Femur (tissue), 1 donor: ENCODE data around the gene DDAH1.

Source experiments
- DNase-seq: peaks from one replicate; pipeline ENCODE4 v3.0.0-alpha.2; 2017

Gene DDAH1

DNA sequence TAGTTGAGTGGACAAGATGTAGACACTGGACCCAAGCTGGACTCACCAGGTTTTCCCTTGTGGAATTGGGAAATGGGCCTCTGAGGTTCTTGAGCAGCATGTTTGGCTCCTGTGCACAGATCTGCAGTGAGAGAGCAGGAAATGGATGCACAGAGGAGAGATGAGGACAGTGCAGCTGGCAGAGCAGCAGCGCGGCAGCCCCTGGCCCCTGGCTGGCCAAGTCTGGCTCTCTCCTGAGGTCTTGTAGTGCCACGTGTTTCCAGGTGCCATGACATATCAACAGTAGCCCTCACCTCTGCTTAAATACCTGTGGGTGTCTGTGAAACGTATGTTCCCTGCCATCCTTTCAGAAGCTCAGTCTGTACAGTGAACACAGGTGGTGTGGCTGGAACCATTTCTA is 169.3 kb downstream of the DDAH1 start:
- no peak for DNase-seq

- DNase-seq = no peak
Observed at GRCh38 chr1:85295006-85295431, 169.9 kb downstream of the DDAH1 start.

DNA sequence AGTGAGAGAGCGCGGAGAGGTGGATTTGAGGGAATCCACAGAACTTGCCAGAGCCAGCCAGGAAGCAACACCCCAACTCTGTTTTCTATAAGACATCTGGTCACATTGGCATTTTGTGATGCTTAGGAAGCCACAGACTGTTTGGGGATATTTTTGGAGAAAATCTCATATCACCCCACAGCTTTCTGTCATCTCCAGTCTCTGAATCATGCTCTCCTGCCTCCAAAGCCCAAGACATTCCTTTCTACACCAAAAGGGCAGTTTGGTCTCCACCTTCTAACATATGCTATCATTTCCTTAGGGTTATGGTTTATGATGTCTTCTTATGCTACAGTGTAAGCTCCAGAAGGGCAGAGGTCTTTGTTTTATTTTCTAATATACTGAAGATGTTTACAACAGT is 174.1 kb downstream of the DDAH1 start:
- no peak for DNase-seq

DNA sequence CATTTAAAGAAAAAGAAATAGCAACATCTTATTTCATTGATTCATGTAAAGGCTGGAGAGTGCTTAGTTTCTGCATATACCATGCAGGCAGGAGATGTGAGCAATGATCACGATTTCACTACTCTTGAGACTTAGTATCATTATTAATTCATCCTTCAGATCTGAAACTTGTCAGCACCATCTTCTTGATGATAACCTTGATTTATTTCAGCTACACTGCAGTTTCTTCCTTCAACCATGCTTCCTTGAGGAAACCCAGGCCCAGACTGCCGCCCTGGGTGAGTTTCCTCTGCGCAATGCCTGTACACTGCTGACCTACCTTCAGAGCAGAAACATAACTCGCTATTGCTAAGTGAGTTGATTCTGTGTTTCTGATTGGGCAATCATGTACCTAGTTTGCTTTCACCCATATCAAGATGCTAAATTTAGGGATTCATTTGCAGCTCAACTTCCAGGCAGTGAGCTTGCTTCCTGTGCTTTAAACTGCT is 175.1 kb downstream of the DDAH1 start:
- DNase-seq = no peak

DNA sequence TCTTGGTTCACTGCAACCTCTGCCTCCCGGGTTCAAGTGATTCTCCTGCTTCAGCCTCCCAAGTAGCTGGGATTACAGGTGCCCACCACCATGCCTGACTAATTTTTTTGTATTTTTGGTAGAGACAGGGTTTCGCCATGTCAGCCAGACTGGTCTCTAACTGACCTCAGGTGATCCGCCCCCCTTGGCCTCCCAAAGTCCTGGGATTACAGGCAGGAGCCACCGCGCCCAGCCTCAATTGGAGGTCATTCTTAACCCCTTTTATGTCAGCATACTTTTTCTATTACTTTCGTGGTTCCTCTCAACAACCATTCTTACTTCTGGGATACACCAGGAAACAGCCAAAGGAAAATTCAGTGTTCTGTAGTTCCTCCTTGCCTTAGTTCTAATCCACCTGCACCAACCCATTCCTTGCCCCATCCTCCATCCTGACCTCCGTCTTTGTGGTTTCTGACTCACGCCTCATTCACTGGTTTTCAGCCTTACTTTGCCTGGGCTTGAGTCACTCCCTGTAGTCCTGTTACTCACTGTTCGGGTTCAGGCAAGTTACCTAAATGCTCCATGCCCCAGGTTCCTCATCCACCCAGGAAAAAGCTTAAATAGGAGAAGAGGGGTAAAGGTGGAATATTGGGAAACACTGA is 175.6 kb downstream of the DDAH1 start:
- DNase-seq = no peak

GRCh38 chr1:85284202-85284601 is 180.8 kb downstream of the DDAH1 start:
- DNase-seq = no peak

- DNase-seq = peak; percentile 48
Observed at GRCh38 chr1:85283475-85284199, 181.3 kb downstream of the DDAH1 start.

- DNase-seq = no peak
Observed at GRCh38 chr1:85282424-85282823, 182.5 kb downstream of the DDAH1 start.

DNA sequence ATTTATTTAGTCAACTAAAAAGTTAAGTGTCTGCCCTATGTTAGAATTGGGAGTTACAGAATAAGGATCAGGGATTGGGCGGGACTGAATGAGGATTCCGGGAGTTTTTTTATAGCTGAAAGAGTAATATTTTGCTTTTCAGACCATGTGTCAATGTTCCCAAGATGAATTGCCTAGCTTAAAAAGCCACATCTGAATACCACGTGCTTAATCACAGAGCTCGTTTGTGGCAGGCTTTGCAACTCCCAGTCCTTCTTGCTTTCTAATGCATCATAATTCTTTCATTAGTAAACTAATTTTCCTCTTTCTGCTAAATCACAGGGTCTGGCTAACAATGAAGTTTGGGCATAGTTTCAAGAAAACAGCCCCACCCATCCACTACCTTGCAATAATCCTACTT is 184.3 kb downstream of the DDAH1 start:
- DNase-seq = no peak

- DNase-seq = no peak
Observed at GRCh38 chr1:85279458-85280080, 185.4 kb downstream of the DDAH1 start.

- no peak for DNase-seq
Observed at GRCh38 chr1:85278853-85279314, 186.1 kb downstream of the DDAH1 start.

DNA sequence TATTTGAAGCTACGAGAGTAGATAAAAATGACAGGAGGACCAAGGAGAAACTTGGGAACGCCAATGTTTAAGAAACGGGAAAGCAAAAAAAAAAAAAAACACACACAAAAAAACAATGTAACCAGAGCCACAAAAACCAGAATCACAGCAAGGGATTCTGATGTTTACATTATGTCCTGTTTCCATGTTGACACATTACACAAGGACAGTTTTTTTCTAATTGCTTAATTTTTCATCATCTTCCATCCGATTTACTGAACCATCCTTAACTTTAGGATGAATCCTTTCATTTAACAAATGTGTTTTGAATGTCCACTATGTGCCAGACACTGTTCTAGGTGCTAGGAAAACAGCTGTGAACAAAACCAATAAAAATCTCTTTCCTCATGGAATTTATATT is 187.2 kb downstream of the DDAH1 start:
- no peak for DNase-seq

DNA sequence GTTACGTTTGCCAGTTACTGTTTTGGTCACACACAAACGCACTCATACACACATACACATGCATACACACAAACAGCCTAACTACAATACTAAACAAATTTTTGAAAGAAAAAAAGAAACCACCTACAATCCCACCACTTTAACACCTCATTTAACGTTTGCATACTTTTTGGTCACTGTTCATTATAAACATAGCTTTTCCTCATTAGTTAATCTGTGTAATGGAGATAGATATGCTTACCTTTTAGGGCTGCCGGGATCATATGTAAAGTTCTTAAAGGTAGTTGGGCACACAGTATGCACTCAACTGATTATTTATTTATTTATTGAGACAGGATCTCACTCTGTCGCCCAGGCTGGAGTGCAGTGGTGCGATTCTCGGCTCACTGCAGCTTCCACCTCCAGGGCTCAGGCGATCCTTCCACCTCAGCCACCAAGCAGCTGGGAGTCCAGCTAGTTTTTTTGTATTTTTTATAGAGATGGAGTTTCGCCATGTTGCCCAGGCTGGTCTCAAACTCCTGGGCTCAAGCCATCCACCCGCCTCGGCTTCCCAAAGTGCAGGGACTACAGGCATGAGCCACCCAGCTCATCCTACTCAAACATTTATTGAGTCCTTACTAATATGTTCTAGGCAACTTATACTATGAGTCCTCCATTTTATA is 187.8 kb downstream of the DDAH1 start:
- no peak for DNase-seq

- DNase-seq = peak; percentile 99
Observed at GRCh38 chr1:85276215-85276977, 188.6 kb downstream of the DDAH1 start, which contains the start of gene BCL10. BCL10 (minus strand) TSS chr1:85276632; CDS start chr1:85276352, 280 bp downstream.

DNA sequence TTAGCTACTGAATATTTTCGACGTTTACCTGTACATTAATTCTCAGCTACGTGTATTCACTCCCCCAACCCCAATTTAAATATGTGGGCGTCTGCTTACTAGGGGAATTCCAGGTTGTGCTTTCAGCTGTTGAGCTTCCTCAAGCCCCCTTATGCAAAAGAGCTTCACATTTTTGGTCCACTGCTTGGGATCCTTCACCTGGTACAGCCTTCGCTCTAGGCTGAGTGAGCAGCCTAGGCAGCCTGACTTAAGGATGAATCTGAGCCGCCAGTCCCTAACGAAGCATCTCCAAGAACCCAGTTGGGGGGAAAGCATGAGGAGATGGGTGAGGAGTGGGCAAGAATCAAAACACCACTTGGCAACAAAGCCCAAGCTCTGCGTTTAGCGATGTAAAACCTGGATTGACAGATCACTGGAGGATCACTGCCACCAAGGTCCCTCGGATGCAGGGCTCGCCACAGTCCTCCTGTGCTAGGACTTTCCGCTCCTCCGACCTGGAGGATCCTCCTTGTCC is 189.2 kb downstream of the DDAH1 start:
- no peak for DNase-seq

- no peak for DNase-seq
Observed at GRCh38 chr1:85274969-85275453, 189.9 kb downstream of the DDAH1 start.

- no peak for DNase-seq
Observed at GRCh38 chr1:85273397-85273796, 191.6 kb downstream of the DDAH1 start.

GRCh38 chr1:85268801-85269585 is 196.0 kb downstream of the DDAH1 start:
- DNase-seq = no peak
